AG20443 (cell line): ENCODE results near the gene BMP10.
"Not testable (repeated sequence)": the region's sequence is repeated elsewhere in the genome, so short reads cannot be mapped to it uniquely, and the experiment has no call there.

Experiments used
- DNase-seq: peaks from one replicate; pipeline ENCODE4 v3.0.0; 2012; ENCODE audit warnings: low spot score, mixed read lengths

The BMP10 gene

DNA sequence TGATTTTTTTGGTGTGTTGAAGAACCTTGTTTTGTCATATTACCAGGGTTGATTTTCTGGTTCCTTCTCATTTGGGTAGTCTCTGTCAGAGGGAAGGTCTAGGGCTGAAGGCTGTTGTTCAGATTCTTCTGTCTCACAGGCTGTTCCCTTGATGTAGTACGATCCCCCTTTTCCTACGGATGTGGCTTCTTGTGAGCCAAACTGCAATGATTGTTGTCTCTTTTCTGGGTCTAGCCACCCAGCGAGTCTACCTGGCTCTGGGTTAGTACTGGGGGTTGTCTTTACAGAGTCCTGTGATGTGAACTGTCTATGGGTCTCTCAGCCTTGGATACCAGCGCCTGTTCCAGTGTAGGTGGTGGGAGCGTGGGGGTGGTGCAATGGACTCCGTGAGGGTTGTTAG, 24.8 kb upstream of the BMP10 start:
- not testable (repeated sequence) for DNase-seq

DNA sequence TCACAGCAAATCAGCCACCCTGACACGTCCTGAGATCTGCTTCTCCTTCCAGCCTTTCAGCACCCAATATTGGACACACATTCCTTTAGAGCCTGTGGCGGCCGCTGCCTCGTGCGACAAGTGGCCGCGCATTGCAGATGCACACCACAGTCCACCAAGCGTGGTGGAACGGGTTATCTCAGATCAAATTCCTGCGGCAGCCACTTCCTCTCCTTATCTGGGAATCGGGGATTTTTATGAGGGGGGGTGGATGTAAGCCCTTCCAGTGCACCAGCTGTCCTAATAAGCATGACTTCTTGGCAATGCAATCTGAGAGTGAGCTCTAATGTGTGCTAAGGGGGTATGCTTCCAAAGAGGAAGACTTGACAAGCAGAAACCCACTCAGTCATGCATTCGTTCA, 18.3 kb upstream of the BMP10 start:
- no peak for DNase-seq

DNA sequence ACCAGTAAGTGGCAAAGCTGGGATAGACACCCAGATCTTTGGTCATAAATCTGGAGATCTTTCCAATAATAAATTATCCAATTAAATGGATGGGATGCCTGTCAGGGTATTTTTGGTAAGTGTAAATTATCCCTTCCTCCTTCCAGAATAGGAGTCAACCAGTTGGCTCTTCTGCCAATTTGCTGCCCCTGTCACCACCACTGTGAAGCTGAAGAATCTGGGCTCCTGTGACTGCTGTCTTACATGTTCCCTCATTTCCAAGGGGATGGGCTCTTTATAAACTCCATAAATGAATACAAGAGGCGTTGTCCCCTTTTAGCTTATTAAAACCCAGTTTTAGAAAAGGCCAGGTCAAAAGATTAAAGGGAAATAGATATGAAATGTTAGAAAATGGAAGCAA, 17.8 kb upstream of the BMP10 start:
- no peak for DNase-seq

DNA sequence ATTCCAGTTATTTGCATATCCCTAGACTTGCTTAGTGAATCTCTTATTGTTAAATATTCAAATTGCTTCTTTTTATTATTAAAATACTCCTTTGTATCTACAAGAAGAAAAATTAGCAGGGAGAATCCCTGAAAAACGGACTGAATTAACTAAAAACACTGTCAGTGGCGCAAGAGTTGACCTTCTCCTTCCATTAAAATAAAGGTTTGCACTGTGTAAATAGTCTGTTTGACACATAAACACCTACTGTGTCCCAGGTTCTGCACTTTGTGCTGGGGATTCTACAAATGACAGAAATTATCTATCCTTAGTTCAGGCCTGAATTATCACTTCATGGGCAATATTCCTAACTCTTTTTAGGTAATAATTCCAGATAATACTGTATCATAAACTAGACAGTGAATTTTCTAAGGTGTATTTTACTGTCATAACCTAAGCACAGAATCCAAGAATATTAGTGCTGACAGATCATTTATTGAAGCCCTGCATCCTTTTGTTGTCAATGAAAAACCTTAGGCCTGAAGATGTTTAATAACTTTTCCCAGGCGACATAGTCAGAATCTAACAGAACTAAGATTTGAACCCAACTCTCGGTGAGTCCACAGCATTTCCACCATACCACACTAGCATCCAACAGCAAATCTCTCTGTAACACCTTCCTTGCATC, 17.0 kb upstream of the BMP10 start:
- DNase-seq: no peak

DNA sequence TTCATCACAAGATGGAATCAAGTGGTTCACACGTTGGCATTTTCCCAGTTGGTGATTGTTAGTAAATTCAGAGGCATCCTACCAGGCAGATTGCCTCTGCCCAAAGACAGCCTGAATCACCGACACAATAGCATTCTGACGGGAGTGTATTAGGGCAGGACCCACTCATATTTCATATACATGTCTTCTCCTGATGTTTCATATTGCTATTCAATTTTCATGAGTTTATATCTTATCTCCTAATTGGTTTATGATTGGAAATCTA, 14.5 kb upstream of the BMP10 start:
- DNase-seq: no peak

DNA sequence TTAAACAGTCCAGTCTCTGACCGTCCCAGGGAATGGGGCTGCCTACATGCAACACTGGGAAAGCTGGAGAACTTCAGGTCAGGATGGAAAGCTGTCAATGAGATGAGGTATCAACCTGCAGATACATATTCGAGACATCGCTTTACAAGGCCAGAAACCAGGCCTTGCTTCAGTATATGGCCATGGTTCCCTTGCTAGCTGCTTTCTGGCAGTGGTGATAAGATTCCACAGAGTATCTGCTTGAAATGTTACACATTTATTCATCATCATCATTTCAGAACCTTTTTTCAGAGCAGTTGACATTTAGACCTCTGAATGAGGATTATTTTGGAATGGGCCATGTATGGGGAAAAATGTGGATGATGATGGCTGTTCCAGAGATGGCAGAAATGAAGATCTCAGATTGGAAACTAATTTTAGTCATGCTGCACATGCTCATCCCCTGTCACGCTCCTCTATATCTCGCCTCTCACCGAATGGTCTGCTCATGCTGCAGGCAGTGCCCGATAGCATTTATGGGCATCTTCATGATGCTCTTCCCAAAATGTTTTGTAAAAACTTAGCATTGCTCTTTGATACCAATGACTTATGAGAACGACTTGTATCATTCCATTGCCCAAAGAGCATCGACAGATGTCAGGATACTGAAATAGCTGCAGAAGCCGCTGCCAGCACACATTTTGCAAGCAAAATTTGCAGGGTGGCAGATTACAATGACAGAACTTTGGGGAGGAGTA, 14.0 kb upstream of the BMP10 start:
- DNase-seq: no peak

DNA sequence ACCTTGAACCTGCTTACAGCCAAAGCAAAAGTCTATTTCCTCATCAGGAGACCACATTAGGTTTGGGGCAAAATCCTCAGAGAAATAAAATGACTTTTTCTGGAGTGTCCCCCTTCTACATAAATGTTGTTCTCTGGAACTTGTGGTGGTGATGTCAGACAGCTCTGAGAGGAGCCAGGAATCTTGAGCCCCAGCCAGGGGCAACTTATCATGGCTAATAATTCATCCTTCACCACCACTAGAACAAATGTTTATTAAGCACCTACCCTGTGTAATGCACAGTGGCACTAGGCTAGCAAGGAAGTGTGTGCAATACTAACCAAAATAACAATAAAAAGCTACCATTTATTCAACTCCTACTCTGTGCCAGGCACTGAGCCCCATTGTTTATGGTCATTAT, 9.0 kb upstream of the BMP10 start:
- DNase-seq: no peak

DNA sequence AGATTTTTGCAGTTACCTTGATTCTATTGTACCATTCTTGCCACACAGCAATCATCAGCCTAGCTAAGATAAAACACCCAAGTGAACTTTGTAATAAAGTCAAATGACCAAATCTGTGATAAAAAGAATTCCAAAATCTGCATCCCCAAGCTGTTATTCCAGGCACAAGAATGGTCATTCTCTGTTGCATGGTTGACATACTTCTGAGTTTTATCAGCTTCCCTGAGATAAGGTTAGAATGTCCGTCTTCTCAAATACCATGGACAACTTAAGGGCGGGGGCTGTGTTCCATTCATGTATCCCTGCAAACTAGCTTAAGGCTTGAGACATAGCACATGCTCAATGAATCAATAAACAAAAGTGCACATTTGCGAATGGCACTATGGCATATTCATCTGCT, 8.1 kb upstream of the BMP10 start:
- DNase-seq: no peak

DNA sequence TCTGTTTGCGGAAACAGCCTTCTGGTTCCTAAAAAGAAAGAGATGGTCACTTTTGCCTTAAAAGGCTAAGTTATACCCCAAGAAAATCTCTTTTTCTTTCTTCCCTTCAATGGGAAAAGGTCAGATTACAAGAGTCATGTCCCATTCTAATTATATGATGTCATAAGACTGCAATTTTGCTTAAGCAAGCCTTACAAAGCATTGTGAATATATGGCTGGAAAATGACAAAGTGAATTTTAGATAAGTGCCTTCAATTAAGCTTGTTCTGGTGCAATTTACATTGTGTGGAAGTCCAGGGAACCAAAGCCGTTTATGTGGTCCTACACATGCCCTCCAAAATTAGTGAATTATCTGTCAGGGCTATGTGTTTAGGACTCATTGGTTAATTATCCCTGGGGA, 7.6 kb upstream of the BMP10 start:
- no peak for DNase-seq

DNA sequence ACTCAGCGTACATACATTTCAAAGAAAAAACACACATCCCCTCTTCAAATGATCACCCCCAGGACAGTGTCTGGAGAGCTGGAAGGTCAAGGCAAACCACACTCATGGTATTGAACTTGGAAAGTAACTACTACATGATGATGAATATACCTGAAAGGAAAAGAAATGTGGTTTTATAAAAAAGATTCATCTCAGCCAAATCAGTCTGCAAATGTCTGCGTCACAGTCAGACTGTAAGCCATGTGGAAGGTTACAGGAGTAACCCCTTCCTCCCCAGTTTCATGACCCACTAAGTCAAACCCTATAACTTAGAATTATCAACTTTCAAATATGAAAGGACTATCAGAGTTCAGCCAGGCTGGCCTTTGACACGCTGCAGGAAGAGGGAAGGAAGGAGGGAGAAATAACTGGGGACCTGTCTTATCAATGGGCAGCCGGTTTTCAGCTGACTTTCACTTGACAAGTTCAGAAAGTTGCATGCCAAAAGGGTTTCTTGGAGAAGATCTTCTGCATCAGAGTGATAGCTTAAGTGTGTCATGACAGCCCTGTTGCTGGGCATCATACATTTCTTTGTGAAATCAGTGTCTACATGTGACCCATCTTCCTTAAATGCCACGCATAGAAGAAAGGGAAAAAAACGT, 7.0 kb upstream of the BMP10 start:
- DNase-seq: no peak

DNA sequence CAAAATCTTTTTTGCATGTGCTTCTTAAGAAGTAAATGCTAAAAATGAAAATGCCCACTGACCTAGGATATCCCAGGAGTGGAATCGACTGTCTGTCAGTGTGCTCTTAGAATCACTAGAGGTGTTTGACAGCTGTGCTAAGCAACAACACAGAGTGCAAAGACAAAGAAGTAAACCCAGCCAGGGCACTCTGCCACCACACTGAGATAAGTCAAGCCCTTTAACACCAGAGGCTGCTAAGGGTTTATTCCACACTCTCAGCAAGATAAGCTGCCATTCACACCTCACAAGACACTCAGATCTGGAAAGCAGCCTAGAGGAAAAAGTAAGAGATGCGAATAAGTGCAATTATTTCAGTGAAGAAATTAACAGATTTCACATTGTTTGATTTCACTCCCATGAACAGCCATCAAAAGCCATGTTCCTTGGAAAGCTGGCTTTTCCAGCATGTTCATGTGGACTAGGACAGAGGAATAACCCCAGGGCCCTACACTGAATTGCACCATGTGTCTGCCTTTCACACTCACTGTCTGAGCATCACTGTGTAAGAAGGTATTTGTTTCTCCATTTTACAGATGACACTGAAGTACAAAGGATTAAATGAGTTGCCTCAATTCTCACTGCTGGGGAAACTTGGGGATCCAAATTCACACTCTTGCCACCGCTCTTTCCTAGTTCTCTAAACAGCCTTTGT, 6.0 kb upstream of the BMP10 start:
- DNase-seq: no peak

DNA sequence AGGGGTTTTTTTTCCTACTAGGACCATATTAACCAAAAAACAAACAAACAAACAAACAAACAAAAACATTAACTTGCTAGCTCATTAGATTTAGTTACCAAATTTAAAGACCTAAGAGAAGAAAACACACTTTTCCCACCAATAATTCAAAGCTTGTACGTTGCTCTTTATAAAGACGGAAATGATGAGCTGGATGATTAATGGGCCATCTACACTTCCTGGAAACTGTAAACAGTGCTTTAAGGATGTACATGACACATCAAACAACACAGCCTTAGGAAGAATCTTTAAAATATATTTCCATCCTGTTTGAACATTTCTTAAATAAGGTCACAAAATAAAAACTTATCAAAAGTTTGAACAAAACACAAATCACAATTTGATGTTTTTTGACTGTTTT, 982 bp downstream of the BMP10 start:
- DNase-seq: no peak

DNA sequence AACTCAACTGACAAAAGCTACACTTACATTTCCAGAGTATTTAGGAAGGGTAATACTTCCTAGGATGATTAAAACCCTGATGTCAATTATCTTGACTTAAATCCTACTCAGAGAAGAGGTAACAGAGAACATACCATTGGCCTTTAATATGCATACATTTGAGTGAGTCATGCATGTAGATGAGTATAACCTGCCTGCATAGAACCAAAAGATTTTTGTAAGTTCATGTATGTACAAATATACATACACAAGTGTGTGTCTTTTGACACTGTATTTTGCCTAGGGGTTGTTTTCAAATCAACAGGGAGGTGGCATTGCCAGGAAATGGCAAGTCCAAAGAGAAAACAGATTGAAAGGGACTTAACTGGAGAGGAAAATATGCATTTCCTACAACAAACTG, 6.1 kb downstream of the BMP10 start:
- no peak for DNase-seq

DNA sequence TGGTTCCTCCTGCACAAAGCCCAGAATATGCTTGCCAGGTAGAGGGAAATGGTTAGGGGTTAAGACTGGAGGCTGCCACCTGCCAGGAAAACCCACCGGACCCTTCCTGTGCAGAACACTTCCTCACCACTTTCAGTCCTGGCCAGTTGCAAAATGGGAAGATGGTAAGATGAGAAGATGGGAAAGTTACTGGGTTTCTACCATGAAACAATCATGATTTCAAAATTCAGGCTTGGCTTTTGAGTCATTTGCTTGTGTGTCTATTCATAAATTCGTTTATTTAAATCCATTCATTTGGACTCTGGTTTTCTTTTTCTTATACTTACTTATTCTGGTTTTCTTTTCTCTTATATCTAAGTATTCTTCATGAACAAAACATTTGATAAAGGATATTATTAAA, 7.2 kb downstream of the BMP10 start:
- DNase-seq: no peak

DNA sequence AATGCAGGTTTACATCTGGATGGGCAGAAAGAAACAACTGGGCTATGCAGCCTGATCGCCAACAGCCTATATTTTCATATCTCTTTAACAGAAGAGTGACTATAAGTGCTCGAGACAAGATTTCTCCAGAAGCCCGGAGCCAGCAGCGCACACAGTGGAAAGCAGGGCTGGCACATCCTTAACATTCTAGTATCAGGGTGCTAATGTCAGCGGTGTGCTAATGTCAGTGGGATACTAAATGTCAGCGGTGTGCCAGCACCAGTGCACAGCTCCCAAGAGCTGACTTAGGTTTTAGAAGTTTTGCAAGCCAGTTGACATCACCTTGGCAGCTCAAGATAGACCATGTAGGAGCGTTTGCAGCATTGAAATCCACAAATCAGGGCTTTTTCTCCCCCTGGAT, 8.3 kb downstream of the BMP10 start:
- no peak for DNase-seq

DNA sequence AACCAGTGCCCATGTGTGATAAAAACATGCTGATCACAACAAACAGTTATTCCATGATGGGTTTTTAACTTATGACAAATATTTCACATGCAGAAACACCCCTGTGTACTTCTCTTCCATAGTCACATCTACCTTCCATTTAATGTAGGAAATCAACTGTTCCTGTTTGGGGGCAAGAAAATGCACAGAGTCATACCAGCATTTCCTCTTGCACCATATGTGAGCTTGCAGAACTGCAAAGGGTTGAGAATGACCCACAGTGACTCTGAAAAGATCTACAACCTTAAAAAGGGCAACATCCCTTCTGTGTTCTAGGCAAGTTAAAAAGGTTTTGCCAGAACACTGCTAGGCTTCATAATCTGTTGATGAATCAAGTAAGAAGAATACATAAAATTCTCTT, 9.9 kb downstream of the BMP10 start:
- DNase-seq: no peak

DNA sequence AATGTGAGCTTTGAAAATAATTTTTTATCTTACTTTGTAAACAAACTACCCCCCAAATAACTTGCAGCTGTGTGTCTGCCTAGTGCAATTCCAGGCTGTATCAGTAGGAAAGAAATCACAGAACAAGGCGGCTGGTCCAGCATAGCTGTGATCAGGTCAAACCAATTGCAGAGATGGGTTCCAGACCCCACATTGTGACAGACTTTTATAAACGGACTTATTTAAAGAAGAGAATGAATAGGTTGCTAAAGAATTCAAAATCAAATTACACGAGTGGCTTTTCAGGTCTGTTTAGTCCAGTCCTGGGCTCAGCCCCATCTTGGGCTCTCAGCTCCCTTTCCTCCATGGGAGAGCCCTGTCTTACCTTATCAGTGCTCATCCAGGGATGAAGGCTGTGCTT, 11.1 kb downstream of the BMP10 start:
- no peak for DNase-seq

DNA sequence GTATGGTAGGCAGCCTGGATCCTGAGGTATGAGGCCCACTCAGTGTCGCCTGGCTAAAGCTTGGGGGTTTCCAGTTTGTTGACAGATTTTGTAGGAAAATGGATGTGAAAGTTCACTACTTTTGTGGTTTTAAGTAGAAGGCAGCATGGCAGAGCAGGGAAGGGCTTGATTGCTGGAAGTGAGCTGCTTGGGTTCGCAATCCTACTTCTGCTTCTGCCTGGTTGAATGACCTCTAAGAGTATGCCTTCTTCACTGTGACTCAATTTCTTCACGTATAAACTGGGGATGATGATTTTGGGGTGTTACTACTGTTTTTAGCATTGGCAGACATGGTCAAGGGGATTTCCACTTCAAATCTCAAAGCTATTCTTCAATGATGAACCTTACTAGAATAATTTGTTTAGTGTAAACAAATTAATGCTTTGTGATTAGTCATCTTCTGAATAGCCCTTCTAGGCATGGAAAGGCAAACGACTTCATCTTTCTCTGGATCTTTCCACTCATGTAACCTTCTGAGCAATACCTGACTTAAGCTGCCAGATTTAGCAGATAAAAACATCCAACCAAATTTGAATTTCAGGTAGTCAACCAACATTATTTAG, 13.2 kb downstream of the BMP10 start:
- no peak for DNase-seq

DNA sequence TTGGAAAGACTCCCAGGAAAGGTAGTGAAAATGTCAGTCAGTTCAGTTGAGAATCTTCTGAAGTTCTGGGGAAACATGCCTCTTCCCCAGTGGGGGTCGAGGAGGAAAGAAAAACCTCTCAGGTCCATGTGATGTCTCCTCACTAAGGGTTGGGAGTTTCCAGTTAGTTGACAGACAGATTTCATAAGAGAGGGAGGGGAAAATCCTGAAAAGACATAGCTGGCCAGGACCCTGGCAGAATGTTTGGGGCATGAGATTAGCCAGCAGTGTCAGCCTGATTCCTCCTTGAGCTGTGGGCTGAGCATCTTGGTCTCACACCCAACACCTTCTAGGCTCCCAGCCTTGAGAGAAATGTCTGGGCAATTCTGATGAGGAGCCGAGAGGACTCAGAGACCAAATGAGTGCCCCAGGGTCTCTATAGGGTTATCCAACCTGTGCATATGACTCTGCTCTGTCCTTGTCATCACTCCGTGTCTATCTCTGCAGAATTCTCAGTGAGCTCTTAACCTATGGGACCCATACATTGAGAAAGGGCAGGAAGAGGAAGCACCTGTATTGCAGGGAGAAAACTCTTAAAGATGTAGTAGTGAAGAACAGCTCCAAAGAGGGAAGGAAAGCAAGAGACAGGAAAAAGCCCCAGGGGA, 13.9 kb downstream of the BMP10 start:
- DNase-seq: no peak

DNA sequence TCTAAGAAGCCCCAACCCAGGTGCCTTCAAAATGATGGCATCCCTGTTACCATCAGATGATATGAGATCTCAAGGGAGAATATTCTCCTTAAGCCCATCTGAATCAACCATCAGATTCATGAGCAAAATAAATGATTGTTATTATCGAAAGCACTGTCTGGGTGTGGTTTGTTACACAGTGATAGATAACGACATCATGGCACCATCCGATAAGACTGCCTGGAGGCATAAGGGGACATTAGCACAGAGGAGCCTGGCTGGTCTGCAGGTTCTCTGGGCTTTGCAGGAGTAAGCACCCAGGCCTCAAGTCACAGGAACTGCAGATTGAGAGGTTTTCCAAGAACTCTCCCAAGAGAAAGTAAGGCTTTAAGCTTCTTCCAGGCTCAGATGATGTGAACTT, 15.6 kb downstream of the BMP10 start:
- no peak for DNase-seq

DNA sequence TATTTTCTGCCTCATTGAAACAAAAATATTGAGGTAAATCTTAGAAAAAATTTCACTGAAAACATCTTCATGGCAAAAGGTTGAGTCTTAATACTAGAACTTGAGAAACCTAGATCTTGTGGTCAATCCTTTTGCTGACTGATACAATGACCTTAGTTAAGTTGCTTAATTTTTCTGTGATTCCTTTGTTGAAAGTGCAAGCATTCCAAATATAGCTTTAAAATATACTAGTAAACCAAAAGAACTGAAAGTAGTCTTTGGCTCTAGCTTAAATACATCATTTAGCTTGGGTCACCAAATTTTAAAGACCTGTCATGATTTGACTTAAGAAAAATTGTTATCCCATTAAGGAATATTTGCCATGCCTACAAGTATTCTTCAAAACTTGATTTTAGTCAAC, 16.7 kb downstream of the BMP10 start:
- no peak for DNase-seq

DNA sequence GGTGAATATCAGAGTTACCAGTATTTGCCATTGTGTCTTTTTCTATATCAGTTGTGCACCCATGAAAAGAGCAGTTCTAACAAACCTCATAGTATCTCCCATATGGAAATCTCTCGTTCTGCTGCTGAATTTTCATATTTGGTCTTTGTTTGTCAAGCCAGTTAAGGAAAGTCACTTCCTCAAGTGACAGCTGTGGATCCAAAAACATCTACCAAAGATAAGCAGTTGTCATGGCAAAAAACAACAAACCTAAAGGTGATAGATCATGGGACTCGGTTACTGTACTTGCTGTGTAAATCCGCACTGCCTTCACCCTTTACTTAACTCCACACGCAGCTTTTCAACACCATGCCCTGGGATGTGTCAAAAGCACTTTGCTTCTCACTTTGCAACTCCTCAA, 17.3 kb downstream of the BMP10 start:
- no peak for DNase-seq
